ENCODE measurements around the gene DICER1.

Gene DICER1

GRCh38 chr14:95165517-95165916 is 8.2 kb upstream of the DICER1 start:
- Histone ChIP-seq H3K9me3 (ENCODE audit: insufficient read depth, low read length, severe bottlenecking) (peaks cover 17% of the 10 kb centered on the region), H3K79me2 (ENCODE audit: insufficient read depth, low read length) (no peaks in the 10 kb centered on the region), H3K4me3 (ENCODE audit: low read depth in 1 of 2, low read length in 2 of 2) (no peak overlapping the region), H3K27me3 (ENCODE audit: insufficient read depth, low read length, poor library complexity) (no peaks in the 10 kb centered on the region), H3K36me3 (ENCODE audit: insufficient read depth, low read length) (peaks cover 3% of the 10 kb centered on the region; the same call in 1 of the 2 replicates), H3K27ac (ENCODE audit: low read length) (no peak overlapping the region), H3K4me1 (ENCODE audit: insufficient read depth, low read length) (no peaks in the 10 kb centered on the region), H2AFZ (ENCODE audit: low read depth, low read length) (no peak overlapping the region), H4K20me1 (ENCODE audit: insufficient read depth, low read length) (no peaks in the 10 kb centered on the region), H3K4me2 (ENCODE audit: insufficient read depth, low read length) (no peak overlapping the region), H3K9ac (ENCODE audit: low read depth, low read length) (no peak overlapping the region)
- ATAC-seq (ENCODE audit: insufficient read depth, low read depth), result no peak
- DNase-seq, result no peak
- TF ChIP-seq, protein P1, sequence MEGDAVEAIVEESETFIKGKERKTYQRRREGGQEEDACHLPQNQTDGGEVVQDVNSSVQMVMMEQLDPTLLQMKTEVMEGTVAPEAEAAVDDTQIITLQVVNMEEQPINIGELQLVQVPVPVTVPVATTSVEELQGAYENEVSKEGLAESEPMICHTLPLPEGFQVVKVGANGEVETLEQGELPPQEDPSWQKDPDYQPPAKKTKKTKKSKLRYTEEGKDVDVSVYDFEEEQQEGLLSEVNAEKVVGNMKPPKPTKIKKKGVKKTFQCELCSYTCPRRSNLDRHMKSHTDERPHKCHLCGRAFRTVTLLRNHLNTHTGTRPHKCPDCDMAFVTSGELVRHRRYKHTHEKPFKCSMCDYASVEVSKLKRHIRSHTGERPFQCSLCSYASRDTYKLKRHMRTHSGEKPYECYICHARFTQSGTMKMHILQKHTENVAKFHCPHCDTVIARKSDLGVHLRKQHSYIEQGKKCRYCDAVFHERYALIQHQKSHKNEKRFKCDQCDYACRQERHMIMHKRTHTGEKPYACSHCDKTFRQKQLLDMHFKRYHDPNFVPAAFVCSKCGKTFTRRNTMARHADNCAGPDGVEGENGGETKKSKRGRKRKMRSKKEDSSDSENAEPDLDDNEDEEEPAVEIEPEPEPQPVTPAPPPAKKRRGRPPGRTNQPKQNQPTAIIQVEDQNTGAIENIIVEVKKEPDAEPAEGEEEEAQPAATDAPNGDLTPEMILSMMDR (IDR thresholded peaks at IDR 0.05; ENCODE audit: borderline replicate concordance, extremely low read depth, low read length, poor library complexity, severe bottlenecking), result no peak
- no peak for TF ChIP-seq EZH2 (IDR thresholded peaks at IDR 0.05; ENCODE audit: borderline replicate concordance, low read depth, low read length, severe bottlenecking)

DNA sequence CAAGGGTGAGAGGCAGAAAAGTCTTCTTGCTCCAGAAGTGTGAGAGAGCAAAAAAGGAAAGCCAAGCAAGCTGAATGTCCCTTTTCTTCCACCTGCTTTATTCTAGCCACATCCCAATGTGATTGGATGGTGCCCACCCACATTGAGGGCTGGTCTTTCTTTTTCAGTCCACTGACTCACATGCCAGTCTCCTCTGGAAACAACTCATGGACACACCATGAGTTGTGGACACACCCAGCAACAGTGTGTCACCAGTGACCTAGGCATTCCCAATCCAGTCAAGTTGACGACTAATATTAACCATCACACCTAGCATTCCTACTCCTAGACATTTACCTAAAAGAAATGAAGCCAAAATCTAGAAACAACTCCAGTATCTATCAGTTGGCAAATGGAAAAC is 7.2 kb upstream of the DICER1 start:
- H2AFZ ChIP-seq (ENCODE audit: low read depth, low read length), result no peak overlapping the region
- no peaks in the 10 kb centered on the region for H3K79me2 ChIP-seq (ENCODE audit: insufficient read depth, low read length)
- DNase-seq, result no peak
- no peak for TF ChIP-seq EZH2 (IDR thresholded peaks at IDR 0.05; ENCODE audit: borderline replicate concordance, low read depth, low read length, severe bottlenecking)
- TF ChIP-seq, protein P1 (IDR thresholded peaks at IDR 0.05; ENCODE audit: borderline replicate concordance, extremely low read depth, low read length, poor library complexity, severe bottlenecking), result no peak
- ATAC-seq (ENCODE audit: insufficient read depth, low read depth), result no peak
- H3K4me3 ChIP-seq (ENCODE audit: low read depth in 1 of 2, low read length in 2 of 2), result no peak overlapping the region
- no peaks in the 10 kb centered on the region for H3K4me1 ChIP-seq (ENCODE audit: insufficient read depth, low read length)
- no peak overlapping the region for H3K9ac ChIP-seq (ENCODE audit: low read depth, low read length)
- H3K9me3 ChIP-seq (ENCODE audit: insufficient read depth, low read length, severe bottlenecking), result peaks cover 17% of the 10 kb centered on the region
- H3K36me3 ChIP-seq (ENCODE audit: insufficient read depth, low read length), result peaks cover 3% of the 10 kb centered on the region; the same call in 1 of the 2 replicates
- H3K27ac ChIP-seq (ENCODE audit: low read length), result no peak overlapping the region
- no peaks in the 10 kb centered on the region for H3K27me3 ChIP-seq (ENCODE audit: insufficient read depth, low read length, poor library complexity)
- H4K20me1 ChIP-seq (ENCODE audit: insufficient read depth, low read length), result no peaks in the 10 kb centered on the region
- no peak overlapping the region for H3K4me2 ChIP-seq (ENCODE audit: insufficient read depth, low read length)

- TF ChIP-seq, protein P1 (IDR thresholded peaks at IDR 0.05; ENCODE audit: borderline replicate concordance, extremely low read depth, low read length, poor library complexity, severe bottlenecking), result no peak
- no peak for TF ChIP-seq EZH2 (IDR thresholded peaks at IDR 0.05; ENCODE audit: borderline replicate concordance, low read depth, low read length, severe bottlenecking)
- H3K36me3 ChIP-seq (ENCODE audit: insufficient read depth, low read length), result peaks cover 3% of the 10 kb centered on the region; the same call in 1 of the 2 replicates
- ATAC-seq (ENCODE audit: insufficient read depth, low read depth) (no peak), DNase-seq (no peak)
- H3K4me1 ChIP-seq (ENCODE audit: insufficient read depth, low read length), result peaks cover 7% of the 10 kb centered on the region; the same call in 1 of the 2 replicates
- 0 out of 2 replicates have a peak, but pooled peaks cover 3% of the 10 kb centered on the region for H3K79me2 ChIP-seq (ENCODE audit: insufficient read depth, low read length)
- H4K20me1 ChIP-seq (ENCODE audit: insufficient read depth, low read length), result no peaks in the 10 kb centered on the region
- H2AFZ ChIP-seq (ENCODE audit: low read depth, low read length), result no peak overlapping the region
- H3K4me3 ChIP-seq (ENCODE audit: low read depth in 1 of 2, low read length in 2 of 2), result no peak overlapping the region
- no peak overlapping the region for H3K9ac ChIP-seq (ENCODE audit: low read depth, low read length)
- no peak overlapping the region for H3K27ac ChIP-seq (ENCODE audit: low read length)
- H3K4me2 ChIP-seq (ENCODE audit: insufficient read depth, low read length), result no peak overlapping the region
- peaks cover 17% of the 10 kb centered on the region for H3K9me3 ChIP-seq (ENCODE audit: insufficient read depth, low read length, severe bottlenecking)
- H3K27me3 ChIP-seq (ENCODE audit: insufficient read depth, low read length, poor library complexity), result no peaks in the 10 kb centered on the region
These were observed 6.3 kb upstream of the DICER1 start for GRCh38 chr14:95163666-95164065.

DNA sequence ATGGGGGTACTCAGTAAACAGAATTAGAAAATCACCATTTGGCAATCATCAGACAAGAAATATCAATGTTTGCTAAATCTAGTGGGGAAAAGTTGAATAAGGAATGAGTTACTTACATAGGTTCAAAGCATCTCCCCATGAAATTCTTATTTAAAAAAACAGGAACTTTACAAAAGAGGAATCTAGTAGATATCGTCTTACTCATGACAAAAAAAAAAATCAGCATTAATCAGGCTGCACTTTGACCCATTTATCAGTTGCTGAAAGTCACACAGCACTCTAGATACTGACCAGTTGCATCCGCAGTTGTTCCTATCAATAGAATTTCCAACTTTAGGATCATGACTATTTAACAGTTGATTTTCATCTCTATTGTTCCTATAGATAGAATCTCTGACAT is 5.8 kb upstream of the DICER1 start:
- DNase-seq (no peak), ATAC-seq (ENCODE audit: insufficient read depth, low read depth) (no peak)
- Histone ChIP-seq H3K27ac (ENCODE audit: low read length) (no peak overlapping the region), H3K27me3 (ENCODE audit: insufficient read depth, low read length, poor library complexity) (no peaks in the 10 kb centered on the region), H3K36me3 (ENCODE audit: insufficient read depth, low read length) (peaks cover 3% of the 10 kb centered on the region; the same call in 1 of the 2 replicates), H3K9me3 (ENCODE audit: insufficient read depth, low read length, severe bottlenecking) (peaks cover 16% of the 10 kb centered on the region), H4K20me1 (ENCODE audit: insufficient read depth, low read length) (no peaks in the 10 kb centered on the region), H3K4me1 (ENCODE audit: insufficient read depth, low read length) (peaks cover 12% of the 10 kb centered on the region), H3K79me2 (ENCODE audit: insufficient read depth, low read length) (peaks cover 6% of the 10 kb centered on the region), H3K4me3 (ENCODE audit: low read depth in 1 of 2, low read length in 2 of 2) (no peak overlapping the region), H3K9ac (ENCODE audit: low read depth, low read length) (no peak overlapping the region), H3K4me2 (ENCODE audit: insufficient read depth, low read length) (no peak overlapping the region), H2AFZ (ENCODE audit: low read depth, low read length) (no peak overlapping the region)
- TF ChIP-seq, protein P1 (IDR thresholded peaks at IDR 0.05; ENCODE audit: borderline replicate concordance, extremely low read depth, low read length, poor library complexity, severe bottlenecking), result no peak
- TF ChIP-seq EZH2 (IDR thresholded peaks at IDR 0.05; ENCODE audit: borderline replicate concordance, low read depth, low read length, severe bottlenecking), result no peak

Measured in DND-41 (cell line).